Measurements from ENCODE around the gene TRPM2. TPM values are rescaled to one million over a fixed set of nuclear protein-coding genes. Genes with fewer than 3 reads are reported as not detected.

TRPM2 gene
- total and polyA plus RNA-seq, 2 donors (not counting 3 experiments of a cell fraction or from before 2014, with no cell fraction given), result not detected

- Histone ChIP-seq H3K27me3 (ENCODE audit: control insufficient read depth in 2 of 2, insufficient read depth in 2 of 2, low read length in 2 of 2) (no peaks in the 10 kb centered on the region), H4K20me1 (replicated peaks; ENCODE audit: control insufficient read depth, extremely low read depth, insufficient read depth, low read length) (no peaks in the 10 kb centered on the region), H3K79me2 (ENCODE audit: control insufficient read depth, insufficient read depth, low read length) (no peaks in the 10 kb centered on the region), H3K4me3 (replicated peaks in 1 of 3; ENCODE audit: insufficient read depth in 1 of 3, low read depth in 1 of 3, low read length in 3 of 3) (peak overlapping the region; percentile 29 to 41 (median 38)), H3K9me3 (replicated peaks; ENCODE audit: control insufficient read depth, insufficient read depth, low read length) (no peaks in the 10 kb centered on the region), H3K36me3 (ENCODE audit: control insufficient read depth in 2 of 2, extremely low read depth in 1 of 2, insufficient read depth in 2 of 2, low read length in 2 of 2) (no peaks in the 10 kb centered on the region), H3K9ac (replicated peaks; ENCODE audit: extremely low read depth, insufficient read depth, low read length) (no peak overlapping the region), H3K9me1 (replicated peaks; ENCODE audit: control insufficient read depth, extremely low read depth, insufficient read depth, low read length) (no peaks in the 10 kb centered on the region), H3K27ac (ENCODE audit: insufficient read depth, low read depth, low read length) (no peak overlapping the region), H2AFZ (ENCODE audit: low read depth, low read length) (peak overlapping the region; percentile 85), H3K4me1 (ENCODE audit: control insufficient read depth, extremely low read depth, insufficient read depth, low read length) (no peaks in the 10 kb centered on the region), H3K4me2 (ENCODE audit: insufficient read depth, low read length) (no peak overlapping the region)
- DNase-seq (ENCODE audit: low read depth, low spot score) (peak; percentile 54), FAIRE-seq (peak; percentile 63)
- no TSS peak for BruUV-seq (replicated peaks)
- TF ChIP-seq CTCF (IDR thresholded peaks at IDR 0.05; ENCODE audit: extremely low read depth in 1 of 2, insufficient read depth in 1 of 2, low read depth in 1 of 2, low read length in 2 of 2), result peak; percentile 18 to 39
- no peak for TF ChIP-seq JUN (IDR thresholded peaks at IDR 0.05; ENCODE audit: borderline replicate concordance, insufficient read depth, insufficient read length, low read depth)
- no peak for TF ChIP-seq EZH2 (IDR thresholded peaks at IDR 0.05; ENCODE audit: borderline replicate concordance, low read depth, low read length, severe bottlenecking)
- ChIA-PET CTCF (no interaction called here), POLR2A (no interaction called here)
- dilution Hi-C loops (cut with MboI; ENCODE audit: extremely low pct_ligation_motif_present, low sequenced_read_pairs), result no loop called here
- intact Hi-C loops (cut with micrococcal nuclease), result no loop called here
Measured at GRCh38 chr21:44485254-44485793, 131.9 kb downstream of the TRPM2 start.

- dilution Hi-C loops (cut with MboI; ENCODE audit: extremely low pct_ligation_motif_present, low sequenced_read_pairs) (no loop called here), intact Hi-C loops (cut with micrococcal nuclease) (no loop called here)
- ChIA-PET CTCF (no interaction called here), POLR2A (no interaction called here)
- DNase-seq (ENCODE audit: low read depth, low spot score), result peak; percentile 7
- Histone ChIP-seq H3K36me3 (ENCODE audit: control insufficient read depth in 2 of 2, extremely low read depth in 1 of 2, insufficient read depth in 2 of 2, low read length in 2 of 2) (no peaks in the 10 kb centered on the region), H3K27me3 (ENCODE audit: control insufficient read depth in 2 of 2, insufficient read depth in 2 of 2, low read length in 2 of 2) (no peaks in the 10 kb centered on the region), H3K27ac (ENCODE audit: insufficient read depth, low read depth, low read length) (no peak overlapping the region), H3K79me2 (ENCODE audit: control insufficient read depth, insufficient read depth, low read length) (no peaks in the 10 kb centered on the region), H3K9me3 (replicated peaks; ENCODE audit: control insufficient read depth, insufficient read depth, low read length) (no peaks in the 10 kb centered on the region), H4K20me1 (replicated peaks; ENCODE audit: control insufficient read depth, extremely low read depth, insufficient read depth, low read length) (no peaks in the 10 kb centered on the region), H3K9me1 (replicated peaks; ENCODE audit: control insufficient read depth, extremely low read depth, insufficient read depth, low read length) (no peaks in the 10 kb centered on the region), H3K4me1 (ENCODE audit: control insufficient read depth, extremely low read depth, insufficient read depth, low read length) (no peaks in the 10 kb centered on the region), H3K4me3 (replicated peaks in 1 of 3; ENCODE audit: insufficient read depth in 1 of 3, low read depth in 1 of 3, low read length in 3 of 3) (peak overlapping the region; percentile 29 to 41 (median 38)), H3K4me2 (ENCODE audit: insufficient read depth, low read length) (no peak overlapping the region), H2AFZ (ENCODE audit: low read depth, low read length) (peak overlapping the region; percentile 85), H3K9ac (replicated peaks; ENCODE audit: extremely low read depth, insufficient read depth, low read length) (no peak overlapping the region)
- BruUV-seq (replicated peaks), result no TSS peak
- FAIRE-seq, result no peak
- TF ChIP-seq POLR2AphosphoS5 (IDR thresholded peaks at IDR 0.05; ENCODE audit: insufficient read depth, low read depth, low read length) (no peak), CTCF (IDR thresholded peaks at IDR 0.05; ENCODE audit: extremely low read depth in 1 of 2, insufficient read depth in 1 of 2, low read depth in 1 of 2, low read length in 2 of 2) (no peak), POLR2A (IDR thresholded peaks at IDR 0.05; ENCODE audit: low read depth, low read length) (no peak), GATA2 (IDR thresholded peaks at IDR 0.05; ENCODE audit: insufficient read depth, insufficient read length, low read depth, low read length) (no peak), FOS (IDR thresholded peaks at IDR 0.05; ENCODE audit: borderline replicate concordance, insufficient read depth, low read length) (no peak), JUN (IDR thresholded peaks at IDR 0.05; ENCODE audit: borderline replicate concordance, insufficient read depth, insufficient read length, low read depth) (no peak), MYC (IDR thresholded peaks at IDR 0.05; ENCODE audit: low read depth, low read length) (no peak), EZH2 (IDR thresholded peaks at IDR 0.05; ENCODE audit: borderline replicate concordance, low read depth, low read length, severe bottlenecking) (no peak), MAX (IDR thresholded peaks at IDR 0.05; ENCODE audit: insufficient read depth, insufficient read length) (no peak)
Measured at GRCh38 chr21:44485796-44486195, 132.4 kb downstream of the TRPM2 start.

All from endothelial cell of umbilical vein (primary cell).